GM23248 (cell line): ENCODE measurements around the gene ABHD6.

ENCODE experiments used
- EZH2 ChIP-seq: fragments of 200-600 bp; sonication (generic); IDR thresholded peaks from 2 replicates; pipeline ENCODE4 v1.6.1; 2018; ENCODE audit warnings: antibody characterized with exemption, mild to moderate bottlenecking; ENCODE audit not compliant: insufficient read depth, poor library complexity, severe bottlenecking
- EZH2phosphoT487 ChIP-seq: fragments of 200-600 bp; sonication (generic); IDR thresholded peaks from 2 replicates; pipeline ENCODE4 v1.6.1; 2018; ENCODE audit warnings: antibody characterized with exemption, moderate library complexity, mild to moderate bottlenecking, low read depth; ENCODE audit not compliant: insufficient read depth

DNA sequence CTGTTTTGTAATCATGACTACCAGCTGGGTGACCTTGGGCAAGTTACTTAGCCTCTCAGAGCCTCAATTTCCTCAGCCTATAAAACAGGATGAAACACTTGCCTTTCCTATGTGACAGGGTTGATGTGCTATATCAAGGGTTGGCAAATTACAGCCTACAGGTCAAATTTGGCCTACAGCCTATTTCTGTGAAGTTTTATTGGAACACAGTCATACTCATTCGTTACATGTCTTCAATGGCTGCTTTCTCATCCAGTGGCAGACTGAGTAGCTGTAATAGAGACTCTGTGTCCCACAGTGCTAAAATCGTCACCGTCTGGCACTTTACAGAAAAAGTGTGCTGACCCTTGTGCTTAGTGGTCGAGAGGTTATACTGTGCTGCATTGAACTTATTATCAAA is 16.6 kb downstream of the ABHD6 start:
- TF ChIP-seq EZH2 (no peak), EZH2phosphoT487 (no peak)
